K562 (cell line): ENCODE results near the gene CAB39.

Source experiments
- TEAD2 ChIP-seq: fragments of 450-650 bp; IDR thresholded peaks from 2 replicates; pipeline ENCODE4 v1.6.1; 2016; ENCODE audit warnings: missing genetic modification characterization, control low read depth, missing compliant biosample characterization
- YY1 ChIP-seq, 3 experiments: IDR thresholded peaks; 2 replicates each; pipeline ENCODE4 v1.6.1; 2011; ENCODE audit warnings: low read length in 2 of 3, mild to moderate bottlenecking in 2 of 3, moderate library complexity in 2 of 3, borderline replicate concordance in 1 of 3, control low read depth in 1 of 3, low read depth in 1 of 3; ENCODE audit not compliant: insufficient read depth in 3 of 3, insufficient replicate concordance in 2 of 3, control insufficient read depth in 1 of 3, insufficient read length in 1 of 3; ENCODE audit errors: extremely low read depth in 1 of 3
- TF ChIP-seq, protein P1 (sequence below): fragments of 200-800 bp; sonication (Bioruptor generic); IDR thresholded peaks from 2 replicates; pipeline ENCODE4 v1.6.1; 2017; ENCODE audit warnings: missing genetic modification characterization, missing compliant biosample characterization
- TF ChIP-seq, protein P2 (sequence below), 3 experiments: IDR thresholded peaks in 2 of 3; conservative IDR thresholded peaks in 1 of 3; 2 replicates each; pipeline ENCODE4 v1.5.1; 2011 to 2012; ENCODE audit warnings: low read length in 3 of 3, mild to moderate bottlenecking in 3 of 3, control low read depth in 2 of 3, improper control_type of control experiment in 1 of 3, inconsistent platforms in 1 of 3, low read depth in 1 of 3, mixed read lengths in 1 of 3, moderate library complexity in 1 of 3; ENCODE audit not compliant: insufficient read depth in 2 of 3

DNA sequence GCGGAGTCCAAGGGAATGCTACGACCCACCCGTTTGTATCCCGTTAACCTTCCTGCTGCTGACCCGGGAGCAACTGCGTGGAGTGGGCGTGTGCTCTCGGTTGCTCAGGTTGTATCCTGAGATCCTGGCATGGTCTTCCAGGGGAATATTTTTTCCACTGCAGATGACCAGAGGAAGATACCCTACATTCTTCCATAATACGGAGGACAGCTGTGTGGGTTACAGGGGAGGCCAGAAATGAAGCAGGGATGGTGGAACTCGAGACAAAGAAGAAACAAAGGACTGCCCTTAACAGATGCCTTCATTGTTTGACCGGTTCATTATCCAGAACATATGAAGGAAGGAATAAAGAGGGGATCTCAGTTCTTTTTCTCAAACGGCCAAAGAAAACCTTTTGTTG is 39.8 kb upstream of the CAB39 start:
- TF ChIP-seq, protein P1, sequence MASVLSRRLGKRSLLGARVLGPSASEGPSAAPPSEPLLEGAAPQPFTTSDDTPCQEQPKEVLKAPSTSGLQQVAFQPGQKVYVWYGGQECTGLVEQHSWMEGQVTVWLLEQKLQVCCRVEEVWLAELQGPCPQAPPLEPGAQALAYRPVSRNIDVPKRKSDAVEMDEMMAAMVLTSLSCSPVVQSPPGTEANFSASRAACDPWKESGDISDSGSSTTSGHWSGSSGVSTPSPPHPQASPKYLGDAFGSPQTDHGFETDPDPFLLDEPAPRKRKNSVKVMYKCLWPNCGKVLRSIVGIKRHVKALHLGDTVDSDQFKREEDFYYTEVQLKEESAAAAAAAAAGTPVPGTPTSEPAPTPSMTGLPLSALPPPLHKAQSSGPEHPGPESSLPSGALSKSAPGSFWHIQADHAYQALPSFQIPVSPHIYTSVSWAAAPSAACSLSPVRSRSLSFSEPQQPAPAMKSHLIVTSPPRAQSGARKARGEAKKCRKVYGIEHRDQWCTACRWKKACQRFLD (CRISPR knock-in tag) = no peak
- TF ChIP-seq, protein P2, sequence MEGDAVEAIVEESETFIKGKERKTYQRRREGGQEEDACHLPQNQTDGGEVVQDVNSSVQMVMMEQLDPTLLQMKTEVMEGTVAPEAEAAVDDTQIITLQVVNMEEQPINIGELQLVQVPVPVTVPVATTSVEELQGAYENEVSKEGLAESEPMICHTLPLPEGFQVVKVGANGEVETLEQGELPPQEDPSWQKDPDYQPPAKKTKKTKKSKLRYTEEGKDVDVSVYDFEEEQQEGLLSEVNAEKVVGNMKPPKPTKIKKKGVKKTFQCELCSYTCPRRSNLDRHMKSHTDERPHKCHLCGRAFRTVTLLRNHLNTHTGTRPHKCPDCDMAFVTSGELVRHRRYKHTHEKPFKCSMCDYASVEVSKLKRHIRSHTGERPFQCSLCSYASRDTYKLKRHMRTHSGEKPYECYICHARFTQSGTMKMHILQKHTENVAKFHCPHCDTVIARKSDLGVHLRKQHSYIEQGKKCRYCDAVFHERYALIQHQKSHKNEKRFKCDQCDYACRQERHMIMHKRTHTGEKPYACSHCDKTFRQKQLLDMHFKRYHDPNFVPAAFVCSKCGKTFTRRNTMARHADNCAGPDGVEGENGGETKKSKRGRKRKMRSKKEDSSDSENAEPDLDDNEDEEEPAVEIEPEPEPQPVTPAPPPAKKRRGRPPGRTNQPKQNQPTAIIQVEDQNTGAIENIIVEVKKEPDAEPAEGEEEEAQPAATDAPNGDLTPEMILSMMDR (IDR thresholded peaks at IDR 0.05 in 2 of 3, conservative IDR thresholded peaks at IDR 0.05 in 1 of 3; ENCODE audit: insufficient read depth in 2 of 3, low read depth in 1 of 3, low read length in 3 of 3) = no peak
- TF ChIP-seq TEAD2 (tag) (no peak), YY1 (IDR thresholded peaks at IDR 0.05; ENCODE audit: borderline replicate concordance in 1 of 3, control insufficient read depth in 1 of 3, extremely low read depth in 1 of 3, insufficient read depth in 3 of 3, insufficient read length in 1 of 3, insufficient replicate concordance in 2 of 3, low read depth in 1 of 3, low read length in 2 of 3) (no peak)
